ENCODE measurements around the gene COX8A.
"Not testable (repeated sequence)": the region's sequence is repeated elsewhere in the genome, so short reads cannot be mapped to it uniquely, and the experiment has no call there.

COX8A gene

GRCh38 chr11:63969461-63969860 lies 5.0 kb upstream of the COX8A start:
- TF ChIP-seq CTCF (IDR thresholded peaks at IDR 0.05; ENCODE audit: low read depth, low read length, missing control alignments): no peak
- DNase-seq (ENCODE audit: low read depth): no peak
- H3K4me3 ChIP-seq (ENCODE audit: low read depth, low read length): no peak overlapping the region

- no peak overlapping the region for H3K4me3 ChIP-seq (ENCODE audit: low read depth, low read length)
- TF ChIP-seq CTCF (IDR thresholded peaks at IDR 0.05; ENCODE audit: low read depth, low read length, missing control alignments): no peak
- no peak for DNase-seq (ENCODE audit: low read depth)
Observed at GRCh38 chr11:63970902-63971301, 3.5 kb upstream of the COX8A start.

DNA sequence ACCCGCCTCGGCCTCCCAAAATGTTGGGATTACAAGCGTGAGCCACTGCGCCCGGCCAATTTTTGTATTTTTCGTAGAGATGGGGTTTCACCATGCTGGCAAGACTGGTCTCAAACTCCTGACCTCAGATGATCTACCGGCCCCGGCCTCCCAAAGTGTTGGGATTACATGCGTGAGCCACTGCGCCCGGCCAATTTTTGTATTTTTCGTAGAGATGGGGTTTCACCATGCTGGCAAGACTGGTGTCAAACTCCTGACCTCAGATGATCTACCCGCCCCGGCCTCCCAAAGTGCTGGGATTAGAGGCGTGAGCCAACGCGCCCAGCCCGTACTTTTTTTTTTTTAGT lies 535 bp upstream of the COX8A start:
- peak overlapping the region; percentile 97; the same call in 1 of the 2 replicates for H3K4me3 ChIP-seq (ENCODE audit: low read depth, low read length)
- DNase-seq (ENCODE audit: low read depth): not testable (repeated sequence)

- TF ChIP-seq CTCF (IDR thresholded peaks at IDR 0.05; ENCODE audit: low read depth, low read length, missing control alignments): no peak
- no peak for DNase-seq (ENCODE audit: low read depth)
- H3K4me3 ChIP-seq (ENCODE audit: low read depth, low read length): no peak overlapping the region
Observed at GRCh38 chr11:63978551-63979239, 4.3 kb downstream of the COX8A start.

GRCh38 chr11:63979426-63979825 lies 5.0 kb downstream of the COX8A start:
- no peak for DNase-seq (ENCODE audit: low read depth)
- TF ChIP-seq CTCF (IDR thresholded peaks at IDR 0.05; ENCODE audit: low read depth, low read length, missing control alignments): no peak
- no peak overlapping the region for H3K4me3 ChIP-seq (ENCODE audit: low read depth, low read length)

DNA sequence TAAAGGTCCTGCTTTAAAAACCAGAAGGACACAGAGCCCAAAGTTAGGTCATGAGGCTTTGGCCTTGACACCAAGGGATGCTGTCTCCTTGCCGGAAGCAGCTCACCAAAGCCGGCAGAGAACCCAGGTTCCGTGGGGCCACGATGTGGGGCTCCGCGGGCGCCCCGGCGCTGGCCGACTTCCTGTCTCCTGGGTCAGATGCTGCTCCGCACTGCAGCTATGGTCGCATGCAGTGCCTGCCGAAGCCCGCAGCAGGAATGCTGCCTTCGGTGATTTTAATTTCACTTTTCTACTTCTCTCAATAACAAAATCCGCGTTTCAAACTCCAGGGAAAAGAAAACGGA lies 11.4 kb downstream of the COX8A start:
- H3K4me3 ChIP-seq (ENCODE audit: low read depth, low read length): peak overlapping the region; percentile 91
- DNase-seq (ENCODE audit: low read depth): no peak
- no peak for TF ChIP-seq CTCF (IDR thresholded peaks at IDR 0.05; ENCODE audit: low read depth, low read length, missing control alignments)

- TF ChIP-seq CTCF (IDR thresholded peaks at IDR 0.05; ENCODE audit: low read depth, low read length, missing control alignments): no peak
- DNase-seq (ENCODE audit: low read depth): peak; percentile 75
- peak within 1 kb of the TSS; percentile 91 for H3K4me3 ChIP-seq (ENCODE audit: low read depth, low read length)
Observed at GRCh38 chr11:63986156-63986931, 11.9 kb downstream of the COX8A start, which contains the start of gene OTUB1. Gene OTUB1 (plus strand): TSS chr11:63986438. CDS start chr11:63986457, 19 bp downstream.

Measured in GM12864 (cell line).